Fibroblast of skin of scalp (primary cell): ENCODE measurements around the gene THSD7A.

Experiments
- DNase-seq: peaks from one replicate; pipeline ENCODE4 v3.0.0-alpha.2; 2013

THSD7A gene

DNA sequence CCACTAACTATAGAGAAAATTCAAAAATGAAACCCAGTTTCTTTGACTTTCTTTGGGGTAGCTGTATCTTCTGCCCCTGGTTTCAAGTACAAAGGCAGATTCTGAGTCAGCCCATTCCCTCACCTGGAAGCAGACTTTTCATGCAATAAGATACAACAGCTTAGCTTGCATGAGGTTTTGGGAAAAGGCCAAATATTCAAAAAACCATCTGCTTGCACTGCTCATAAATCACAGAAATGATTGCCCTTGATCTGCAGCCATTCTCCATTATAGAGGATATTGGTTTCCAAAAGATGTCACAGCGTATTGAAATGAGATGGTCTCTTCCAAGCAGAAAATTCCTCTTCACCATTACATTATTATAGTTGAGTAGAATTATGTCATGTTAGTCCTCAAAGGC lies 504.4 kb downstream of the THSD7A start:
- DNase-seq: no peak
